H7 (cell line): ENCODE measurements around the gene GTF2E1. TPM values are rescaled to one million over a fixed set of nuclear protein-coding genes. Genes with fewer than 3 reads are reported as not detected.

Source experiments
- DNase-seq: peaks from one replicate; pipeline ENCODE4 v3.0.0; 2012
- H3K27me3 ChIP-seq: 2 replicates; pipeline ENCODE4 v1.6.0; 2011; ENCODE audit warnings: mild to moderate bottlenecking, low read length; ENCODE audit not compliant: control insufficient read depth, insufficient read depth
- H3K36me3 ChIP-seq: replicated peaks from 2 replicates; pipeline ENCODE4 v1.5.1; 2011; ENCODE audit warnings: low read length; ENCODE audit not compliant: control insufficient read depth, insufficient read depth
- H3K4me3 ChIP-seq: 2 replicates; pipeline ENCODE4 v1.5.1; 2011; ENCODE audit warnings: low read depth, mild to moderate bottlenecking, control low read depth, low read length, moderate library complexity; ENCODE audit not compliant: insufficient read depth
- total RNA-seq: library from RNA; depleted of rRNA; stranded (reverse); fragments of >200 nt; shearing (Covaris generic); gene quantifications from 2 replicates; pipeline ENCODE4 v1.2.3, GENCODE V29; 2014; rRNA removed

Gene GTF2E1
- total RNA-seq, 1 experiment from 2014 or later, result 65.2 TPM

DNA sequence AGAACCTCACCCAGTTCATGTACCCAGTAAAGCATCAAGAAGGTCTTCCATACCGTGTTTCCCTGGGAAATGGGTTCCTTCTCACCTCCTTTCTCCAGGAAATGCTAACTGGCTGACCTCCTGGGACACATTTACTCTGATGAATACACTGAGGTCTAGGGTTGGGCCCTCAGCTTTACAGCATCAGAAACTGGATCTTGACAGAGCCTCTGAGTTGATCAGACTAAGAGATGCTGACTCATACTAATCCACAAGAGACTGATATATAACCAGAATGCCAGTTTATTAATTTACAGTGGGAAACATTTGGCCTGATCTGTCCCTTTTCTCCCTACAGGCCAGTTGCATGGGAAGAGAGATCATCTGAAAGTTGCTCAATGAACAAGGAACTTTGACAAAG lies 55.8 kb downstream of the GTF2E1 start:
- Histone ChIP-seq H3K36me3 (no peaks in the 10 kb centered on the region), H3K27me3 (no peaks in the 10 kb centered on the region), H3K4me3 (no peak overlapping the region)
- no peak for DNase-seq

DNA sequence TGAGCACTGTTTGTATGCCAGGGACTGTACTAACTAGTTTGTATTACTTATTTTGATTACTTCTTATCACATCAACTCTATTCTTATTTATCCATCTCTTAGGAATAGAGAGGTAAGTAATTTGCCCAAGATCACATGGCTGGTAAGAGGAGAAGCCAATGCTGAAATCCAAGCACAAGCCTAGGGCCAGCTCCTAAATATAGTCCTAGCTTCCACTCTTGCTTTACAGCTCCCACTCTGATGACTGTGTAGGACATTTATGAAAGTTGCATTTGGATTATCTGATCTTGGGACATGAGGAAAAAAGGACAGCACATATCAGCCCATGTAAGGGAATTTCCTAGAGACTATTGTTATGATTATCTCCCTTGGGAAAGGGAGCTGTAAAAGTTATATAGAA lies 58.1 kb downstream of the GTF2E1 start:
- no peak overlapping the region for H3K4me3 ChIP-seq
- H3K36me3 ChIP-seq, result no peaks in the 10 kb centered on the region
- no peak for DNase-seq

DNA sequence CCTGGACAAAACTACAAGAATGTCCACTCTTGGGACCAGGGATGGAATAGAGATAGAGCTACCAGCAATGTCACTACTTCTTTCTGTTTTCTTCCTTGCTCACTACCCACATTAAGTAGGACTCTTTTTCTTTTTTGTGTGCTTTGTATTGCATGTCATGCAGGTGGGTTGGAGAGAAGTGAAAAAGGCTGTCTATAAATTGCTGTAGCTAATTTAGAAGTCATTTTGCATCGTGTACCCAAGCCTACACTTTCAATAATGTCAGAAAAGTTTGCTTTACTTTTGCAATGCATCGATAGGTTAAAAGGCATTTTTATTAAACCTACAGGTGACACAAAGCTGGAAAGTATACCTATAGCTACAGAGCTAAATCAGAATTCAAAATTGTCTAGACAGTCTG lies 58.9 kb downstream of the GTF2E1 start:
- no peaks in the 10 kb centered on the region for H3K36me3 ChIP-seq
- no peak for DNase-seq
- no peaks in the 10 kb centered on the region for H3K27me3 ChIP-seq
- no peak overlapping the region for H3K4me3 ChIP-seq

More for the DNA sequence above, 58.1 kb downstream of the GTF2E1 start:
- H3K27me3 ChIP-seq, result no peaks in the 10 kb centered on the region

DNA sequence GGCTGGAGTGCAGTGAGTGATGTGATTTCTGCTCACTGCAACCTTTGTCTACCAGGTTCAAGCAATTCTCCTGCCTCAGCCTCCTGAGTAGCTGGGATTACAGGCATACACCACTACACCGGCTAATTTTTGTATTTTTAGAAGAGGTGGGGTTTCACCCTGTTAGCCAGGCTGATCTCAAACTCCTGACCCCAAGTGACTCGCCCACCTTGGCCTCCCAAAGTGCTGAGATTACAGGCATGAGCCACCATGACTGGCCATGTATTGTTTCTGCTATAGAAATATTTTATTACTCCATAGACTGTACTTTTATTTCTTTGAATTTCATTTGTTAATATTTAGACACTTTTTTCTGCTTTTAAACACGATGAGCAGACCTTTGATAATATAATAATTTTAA lies 60.4 kb downstream of the GTF2E1 start:
- Histone ChIP-seq H3K36me3 (no peaks in the 10 kb centered on the region), H3K4me3 (no peak overlapping the region), H3K27me3 (no peaks in the 10 kb centered on the region)
- DNase-seq, result no peak

DNA sequence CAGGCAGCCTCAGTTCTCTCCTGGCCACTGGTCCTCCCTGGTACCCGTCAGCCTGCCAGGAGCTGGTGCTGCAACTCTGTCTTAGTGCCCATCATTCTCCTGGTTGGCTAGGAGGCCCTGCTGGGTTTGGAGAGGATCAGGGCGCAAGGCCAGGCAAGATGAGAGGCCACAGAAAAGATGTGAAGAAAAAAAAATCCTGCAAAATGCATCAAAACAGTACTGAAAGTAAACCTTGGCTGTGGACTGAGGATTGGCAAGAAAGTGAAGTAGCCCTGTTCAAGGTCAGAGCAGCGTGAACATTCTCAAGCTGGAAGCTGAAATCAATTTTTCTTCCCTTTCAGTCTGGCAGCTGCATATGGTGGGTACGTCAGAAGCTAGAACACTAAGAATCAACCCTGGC lies 74.2 kb downstream of the GTF2E1 start:
- Histone ChIP-seq H3K4me3 (no peak overlapping the region), H3K27me3 (no peaks in the 10 kb centered on the region), H3K36me3 (no peaks in the 10 kb centered on the region)
- DNase-seq, result no peak

DNA sequence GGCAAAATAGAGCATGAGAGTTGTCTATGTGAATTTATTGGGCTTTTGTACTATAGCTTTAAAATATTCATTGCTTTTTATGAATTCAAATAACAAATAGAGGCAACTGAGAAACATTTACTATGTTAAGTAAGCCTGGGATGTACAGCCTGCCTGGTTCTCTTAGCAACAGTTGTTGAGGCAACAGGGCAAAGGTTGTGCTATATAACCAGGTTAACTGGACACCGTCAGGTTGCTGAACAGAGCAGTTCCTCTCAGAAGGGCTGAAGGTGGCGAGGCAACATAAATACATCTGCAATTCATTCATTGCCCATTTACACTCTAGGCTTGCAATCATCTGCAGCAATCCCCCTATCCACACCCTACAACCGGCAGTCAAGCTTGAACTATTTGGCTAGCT lies 78.2 kb downstream of the GTF2E1 start:
- no peak overlapping the region for H3K4me3 ChIP-seq
- H3K27me3 ChIP-seq, result no peaks in the 10 kb centered on the region
- no peaks in the 10 kb centered on the region for H3K36me3 ChIP-seq
- DNase-seq, result no peak

DNA sequence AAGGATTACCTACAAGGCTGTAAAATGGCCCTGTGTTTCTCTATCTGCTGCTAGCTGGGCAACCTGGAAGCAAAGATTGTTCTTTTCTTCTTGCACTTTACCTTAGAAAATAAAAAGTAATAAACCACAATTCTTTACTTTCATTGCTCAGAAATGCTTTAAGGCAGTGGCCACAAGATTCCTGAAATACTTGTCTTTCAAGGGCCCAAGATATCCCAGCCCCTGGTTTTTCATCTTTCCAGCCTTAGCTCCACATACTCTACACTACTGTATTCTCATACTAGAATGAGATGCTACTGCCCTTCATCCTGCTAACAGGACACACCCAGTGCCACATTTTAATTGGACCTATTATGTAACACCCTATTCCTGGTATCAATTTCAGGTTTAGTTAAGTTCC lies 78.9 kb downstream of the GTF2E1 start:
- Histone ChIP-seq H3K27me3 (no peaks in the 10 kb centered on the region), H3K36me3 (no peaks in the 10 kb centered on the region), H3K4me3 (no peak overlapping the region)
- no peak for DNase-seq

DNA sequence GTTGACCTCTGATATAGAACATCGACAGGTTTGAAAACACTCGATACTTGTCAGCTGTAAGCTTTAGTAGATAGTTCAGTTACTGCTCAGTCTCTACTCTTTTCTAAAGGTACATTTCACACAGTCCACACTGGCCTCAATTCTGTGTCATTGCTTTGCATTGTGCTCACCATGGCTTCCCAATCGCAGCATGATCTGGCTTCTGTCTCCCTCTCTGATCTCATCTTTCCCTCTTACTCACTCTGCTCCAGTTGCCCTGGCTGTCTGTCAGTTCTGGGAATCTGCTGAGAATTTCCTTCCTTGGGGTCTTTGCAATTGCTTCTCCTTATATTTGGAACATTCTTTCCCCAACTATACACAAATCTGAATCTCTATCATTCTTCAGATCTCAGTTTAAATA lies 80.6 kb downstream of the GTF2E1 start:
- no peaks in the 10 kb centered on the region for H3K36me3 ChIP-seq
- H3K27me3 ChIP-seq, result no peaks in the 10 kb centered on the region

DNA sequence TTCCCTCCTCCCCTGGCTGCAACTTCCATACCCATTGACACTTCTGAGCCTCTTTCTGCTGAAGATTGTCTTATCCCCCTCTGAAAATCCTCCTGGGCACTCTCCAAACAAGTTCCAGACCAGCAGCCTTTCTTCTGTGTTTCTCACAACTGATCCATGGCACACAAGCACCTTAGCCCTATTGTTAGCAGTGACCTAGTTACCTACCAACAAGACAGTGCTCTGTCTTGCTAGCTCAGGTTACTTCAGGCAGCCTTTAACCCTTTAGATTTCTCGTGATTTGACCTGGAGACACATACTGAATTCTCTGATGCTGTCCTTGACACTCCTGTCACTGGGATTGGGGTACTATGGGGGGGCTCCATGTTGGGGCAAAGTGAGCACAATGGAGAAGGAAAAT lies 82.1 kb downstream of the GTF2E1 start:
- Histone ChIP-seq H3K27me3 (peaks cover 3% of the 10 kb centered on the region; the same call in 1 of the 2 replicates), H3K4me3 (no peak overlapping the region), H3K36me3 (no peaks in the 10 kb centered on the region)
- DNase-seq, result peak; percentile 4

More for the DNA sequence above, 80.6 kb downstream of the GTF2E1 start:
- no peak for DNase-seq
- no peak overlapping the region for H3K4me3 ChIP-seq

DNA sequence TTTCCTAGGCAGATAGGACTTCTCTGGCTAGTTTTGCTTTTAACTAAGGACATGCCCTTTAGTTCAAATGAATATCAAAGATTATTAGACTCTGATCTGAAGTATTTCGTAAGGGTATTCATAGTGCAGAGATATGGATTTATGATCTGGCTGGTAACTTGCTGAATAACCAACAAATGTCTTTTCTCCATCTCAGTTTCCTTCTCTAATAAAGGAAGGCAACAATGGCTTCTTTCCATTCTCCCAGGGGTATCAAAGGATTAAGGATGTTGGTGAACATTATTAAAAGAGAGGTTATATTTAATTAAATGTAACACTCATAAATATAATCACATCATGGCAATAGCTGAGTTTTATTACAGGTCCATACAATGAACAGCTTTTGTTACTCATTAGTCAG lies 86.3 kb downstream of the GTF2E1 start:
- Histone ChIP-seq H3K36me3 (no peaks in the 10 kb centered on the region), H3K27me3 (peaks cover 7% of the 10 kb centered on the region), H3K4me3 (no peak overlapping the region)
- DNase-seq, result no peak

DNA sequence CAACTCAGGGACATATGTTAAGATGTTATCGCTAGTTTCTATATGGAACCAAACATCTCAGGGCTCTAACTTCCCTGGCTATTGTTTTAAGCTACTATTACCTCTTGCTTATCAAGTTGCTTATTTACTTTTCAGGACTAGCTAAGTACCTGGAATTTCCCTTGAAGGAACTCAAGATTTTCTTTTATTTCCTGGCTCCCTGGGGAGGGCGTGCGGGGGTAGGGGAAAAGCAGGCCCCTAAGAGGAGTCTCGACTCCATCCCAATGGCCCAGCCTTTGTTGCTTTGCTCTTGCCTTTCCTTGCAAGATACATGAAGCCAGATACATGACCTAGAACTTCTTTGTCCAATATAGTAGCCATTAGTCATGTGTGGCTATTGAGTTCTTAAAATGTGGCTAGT lies 88.5 kb downstream of the GTF2E1 start:
- Histone ChIP-seq H3K36me3 (no peaks in the 10 kb centered on the region), H3K27me3 (peaks cover 7% of the 10 kb centered on the region), H3K4me3 (no peak overlapping the region)
- peak; percentile 13 for DNase-seq

Other genes with a start within 250 kb of the GTF2E1 start
- 247 and 262 TPM in 2 replicates for gene NDUFB4, start 146.4 kb upstream of the GTF2E1 start, total RNA-seq
- gene HGD, start 60.5 kb upstream of the GTF2E1 start, total RNA-seq, result 0.18 and 1.4 TPM in 2 replicates
- 13.2 and 14.5 TPM in 2 replicates for gene RABL3, start 228 bp upstream of the GTF2E1 start, total RNA-seq
- 1.5 and 1.7 TPM in 2 replicates for gene STXBP5L, start 165.5 kb downstream of the GTF2E1 start, total RNA-seq